Cardiac muscle cell (in vitro differentiated cells and primary cell): ENCODE measurements around the gene MICU1. TPM values are rescaled to one million over a fixed set of nuclear protein-coding genes. Genes with fewer than 3 reads are reported as not detected.
A peak's percentile ranks its signal among the peaks of the same experiment; 100 is the strongest.

Experiments used
- DNase-seq, 2 donors: peaks; one replicate each; pipeline versions ENCODE4 v3.0.0 to v3.0.0-alpha.2; 2010 to 2017; ENCODE audit warnings: low read depth in 1 of 2, low spot score in 1 of 2
- H3K27ac ChIP-seq: fragments of 200-600 bp; sonication (generic); 2 replicates; pipeline ENCODE4 v1.5.1; 2016
- H3K27me3 ChIP-seq: fragments of 200-600 bp; sonication (generic); 2 replicates; pipeline ENCODE4 v1.6.0; 2016; ENCODE audit warnings: control low read depth
- H3K36me3 ChIP-seq: fragments of 200-600 bp; sonication (generic); 2 replicates; pipeline ENCODE4 v1.5.1; 2016; ENCODE audit warnings: control low read depth
- H3K4me1 ChIP-seq: fragments of 200-600 bp; sonication (generic); 2 replicates; pipeline ENCODE4 v1.8.1; 2017; ENCODE audit warnings: low read depth, mild to moderate bottlenecking, mixed run types
- H3K4me3 ChIP-seq: fragments of 200-600 bp; sonication (generic); 2 replicates; pipeline ENCODE4 v1.5.1; 2016; ENCODE audit warnings: mild to moderate bottlenecking
- H3K9me3 ChIP-seq: fragments of 200-600 bp; sonication (generic); 2 replicates; pipeline ENCODE4 v1.5.1; 2017; ENCODE audit warnings: low read depth, mild to moderate bottlenecking, control low read depth
- polyA plus RNA-seq: library from polyadenylated mRNA; unstranded; fragments of >200 nt; fragmentation: Nextera tagmentation; extraction: Ambion mirVana; gene quantifications from 2 replicates; pipeline ENCODE4 v1.2.1, GENCODE V29; 2016
- total RNA-seq: library from RNA; depleted of rRNA; stranded (reverse); fragments of >200 nt; gene quantifications from 2 replicates; pipeline ENCODE4 v1.2.3, GENCODE V29; 2016
- TF ChIP-seq, protein P1 (sequence below): IDR thresholded peaks from 2 replicates; pipeline ENCODE4 v1.5.1; 2012; ENCODE audit warnings: low read depth, mild to moderate bottlenecking, low read length

MICU1 gene
- total and polyA plus RNA-seq, 2 experiments from 2014 or later: 48.3 to 53.2 TPM

DNA sequence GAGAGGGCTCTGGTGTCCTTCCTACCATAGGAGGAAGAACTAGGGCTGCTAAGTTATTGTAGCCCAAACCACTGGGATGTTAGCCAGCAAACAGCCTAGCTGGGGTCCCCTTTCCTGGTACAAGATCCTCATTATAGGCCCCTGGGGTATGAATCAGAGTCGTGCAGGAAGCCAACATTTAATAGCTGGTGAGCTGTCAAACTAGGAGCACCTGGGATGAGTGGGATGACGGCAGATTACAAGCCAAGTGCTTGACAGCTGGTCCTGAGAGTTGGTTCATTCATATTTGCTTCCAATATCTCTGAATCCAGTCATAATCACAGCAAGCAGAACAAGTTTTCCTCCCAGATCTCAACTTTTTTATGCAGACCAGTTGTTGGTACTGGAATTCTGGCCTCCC, 246.1 kb downstream of the MICU1 start:
- H3K4me1 ChIP-seq: no peaks in the 10 kb centered on the region
- H3K36me3 ChIP-seq: no peaks in the 10 kb centered on the region
- no peak overlapping the region for H3K4me3 ChIP-seq
- no peaks in the 10 kb centered on the region for H3K9me3 ChIP-seq
- TF ChIP-seq, protein P1, sequence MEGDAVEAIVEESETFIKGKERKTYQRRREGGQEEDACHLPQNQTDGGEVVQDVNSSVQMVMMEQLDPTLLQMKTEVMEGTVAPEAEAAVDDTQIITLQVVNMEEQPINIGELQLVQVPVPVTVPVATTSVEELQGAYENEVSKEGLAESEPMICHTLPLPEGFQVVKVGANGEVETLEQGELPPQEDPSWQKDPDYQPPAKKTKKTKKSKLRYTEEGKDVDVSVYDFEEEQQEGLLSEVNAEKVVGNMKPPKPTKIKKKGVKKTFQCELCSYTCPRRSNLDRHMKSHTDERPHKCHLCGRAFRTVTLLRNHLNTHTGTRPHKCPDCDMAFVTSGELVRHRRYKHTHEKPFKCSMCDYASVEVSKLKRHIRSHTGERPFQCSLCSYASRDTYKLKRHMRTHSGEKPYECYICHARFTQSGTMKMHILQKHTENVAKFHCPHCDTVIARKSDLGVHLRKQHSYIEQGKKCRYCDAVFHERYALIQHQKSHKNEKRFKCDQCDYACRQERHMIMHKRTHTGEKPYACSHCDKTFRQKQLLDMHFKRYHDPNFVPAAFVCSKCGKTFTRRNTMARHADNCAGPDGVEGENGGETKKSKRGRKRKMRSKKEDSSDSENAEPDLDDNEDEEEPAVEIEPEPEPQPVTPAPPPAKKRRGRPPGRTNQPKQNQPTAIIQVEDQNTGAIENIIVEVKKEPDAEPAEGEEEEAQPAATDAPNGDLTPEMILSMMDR: no peak
- no peaks in the 10 kb centered on the region for H3K27me3 ChIP-seq
- H3K27ac ChIP-seq: no peak overlapping the region
- no peak for DNase-seq

DNA sequence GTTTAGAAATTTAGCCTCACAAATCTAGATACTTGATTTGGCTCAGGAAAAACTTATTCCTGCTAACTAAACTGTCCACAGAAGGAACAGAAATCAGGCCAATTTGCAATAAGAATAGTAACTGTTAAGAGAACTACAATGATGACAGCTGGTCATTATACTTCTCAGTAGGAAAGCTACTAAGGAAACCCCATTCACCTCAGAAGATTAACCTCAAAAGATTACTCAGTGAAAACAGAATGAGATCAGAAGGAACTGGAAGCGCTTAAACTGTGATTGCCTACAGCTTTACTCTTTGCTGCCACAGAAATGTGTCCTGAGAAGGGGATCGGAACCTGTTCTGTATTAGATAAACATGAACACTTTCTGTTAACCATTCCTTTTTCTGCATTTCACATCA, 246.8 kb downstream of the MICU1 start:
- no peak for DNase-seq
- no peak overlapping the region for H3K4me3 ChIP-seq

DNA sequence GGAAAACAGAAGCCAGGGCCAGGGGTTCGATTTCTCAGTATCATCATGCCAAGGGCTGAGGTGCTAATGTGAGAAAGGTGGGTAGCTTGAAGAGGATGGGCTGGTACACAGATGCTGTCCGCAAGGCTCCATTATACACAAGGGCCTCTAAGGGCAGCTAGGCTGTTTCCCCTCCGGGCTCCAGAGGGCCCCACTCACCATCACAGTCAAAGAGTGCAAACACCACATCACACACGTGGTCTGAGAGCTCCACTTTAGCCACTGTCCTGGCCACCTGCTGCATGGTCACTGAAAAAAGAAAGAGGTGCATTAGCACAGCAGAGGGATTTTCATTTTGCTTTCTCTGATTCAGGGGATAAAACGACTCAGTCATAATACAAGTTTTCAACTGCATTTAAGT, 250.3 kb downstream of the MICU1 start:
- peak; percentile 21 to 54 for DNase-seq

More for the DNA sequence above, 246.8 kb downstream of the MICU1 start:
- H3K27me3 ChIP-seq: no peaks in the 10 kb centered on the region
- no peaks in the 10 kb centered on the region for H3K36me3 ChIP-seq
- TF ChIP-seq, protein P1: no peak
- no peaks in the 10 kb centered on the region for H3K4me1 ChIP-seq
- no peak overlapping the region for H3K27ac ChIP-seq
- no peaks in the 10 kb centered on the region for H3K9me3 ChIP-seq

DNA sequence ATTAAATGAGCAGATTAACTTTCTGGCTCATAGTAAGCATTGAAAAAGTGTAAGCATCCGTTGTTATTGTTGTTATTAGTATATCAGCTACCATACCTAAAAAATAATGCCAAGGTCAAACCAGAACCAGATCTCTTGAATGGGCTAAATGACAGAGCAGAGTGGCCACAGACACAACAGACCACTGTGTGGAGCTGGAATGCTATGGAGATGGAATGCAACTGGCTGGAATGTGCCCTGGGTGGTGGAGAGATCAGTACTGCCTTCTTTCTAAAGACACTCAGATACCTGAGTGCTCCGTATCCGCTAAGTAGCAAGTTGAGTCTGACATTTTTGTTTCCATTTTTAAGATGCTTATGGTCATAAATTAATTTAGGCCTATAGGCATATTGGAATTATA, 250.7 kb downstream of the MICU1 start:
- no peak overlapping the region for H3K4me3 ChIP-seq
- no peaks in the 10 kb centered on the region for H3K4me1 ChIP-seq
- no peak overlapping the region for H3K27ac ChIP-seq
- TF ChIP-seq, protein P1: no peak
- no peaks in the 10 kb centered on the region for H3K36me3 ChIP-seq
- peak; percentile 37 to 44 for DNase-seq
- H3K9me3 ChIP-seq: no peaks in the 10 kb centered on the region
- H3K27me3 ChIP-seq: no peaks in the 10 kb centered on the region

More for the DNA sequence above, 250.3 kb downstream of the MICU1 start:
- Histone ChIP-seq H3K9me3 (no peaks in the 10 kb centered on the region), H3K4me3 (no peak overlapping the region), H3K4me1 (no peaks in the 10 kb centered on the region), H3K27ac (no peak overlapping the region), H3K36me3 (no peaks in the 10 kb centered on the region), H3K27me3 (no peaks in the 10 kb centered on the region)
- TF ChIP-seq, protein P1: peak; percentile 26

DNA sequence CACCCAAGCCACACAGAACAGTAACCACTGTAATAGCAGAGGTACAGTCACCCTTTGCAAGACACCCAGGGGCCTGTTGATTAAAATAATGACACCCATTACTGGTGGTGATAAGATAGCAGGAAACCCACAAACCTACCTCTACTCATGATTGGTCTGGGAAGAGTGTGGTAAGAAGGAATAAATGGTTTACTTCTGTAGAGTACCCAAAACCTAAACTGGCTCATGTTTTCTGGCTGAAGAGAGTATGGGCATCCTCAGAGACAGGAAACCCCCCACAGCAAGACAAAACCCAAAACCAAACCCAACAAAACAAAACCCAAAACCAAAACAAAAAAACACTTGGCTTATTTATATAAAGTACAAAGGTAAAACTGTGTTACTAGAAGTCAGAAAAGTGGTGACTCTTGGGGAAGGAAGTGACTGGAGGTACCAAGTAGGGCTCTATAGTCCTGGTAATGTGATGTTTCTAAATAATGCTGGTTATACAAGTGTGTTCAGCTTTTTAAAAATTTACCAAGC, 255.6 kb downstream of the MICU1 start:
- Histone ChIP-seq H3K9me3 (no peaks in the 10 kb centered on the region), H3K4me1 (no peaks in the 10 kb centered on the region), H3K27me3 (no peaks in the 10 kb centered on the region), H3K36me3 (peaks cover 4% of the 10 kb centered on the region), H3K27ac (no peak overlapping the region), H3K4me3 (no peak overlapping the region)
- no peak for DNase-seq
- TF ChIP-seq, protein P1: no peak
